DOHH2 (cell line): ENCODE measurements around the gene BCL2.
A peak's percentile ranks its signal among the peaks of the same experiment; 100 is the strongest.

ENCODE experiments used
- H3F3A ChIP-seq: fragments of 200-600 bp; sonication (generic), shearing (Covaris generic); 2 replicates; pipeline ENCODE4 v1.6.0; 2016; ENCODE audit warnings: antibody characterized with exemption, mild to moderate bottlenecking; ENCODE audit not compliant: control insufficient read depth, insufficient read depth
- H3K27ac ChIP-seq: fragments of 200-600 bp; sonication (generic); 2 replicates; pipeline ENCODE4 v1.5.1; 2014; ENCODE audit warnings: low read depth, mild to moderate bottlenecking, low read length, moderate library complexity
- H3K27me3 ChIP-seq: fragments of 200-600 bp; sonication (generic); 2 replicates; pipeline ENCODE4 v1.6.1; 2014; ENCODE audit warnings: mild to moderate bottlenecking, low read length, mixed read lengths; ENCODE audit not compliant: control insufficient read depth
- H3K36me3 ChIP-seq: fragments of 200-600 bp; sonication (generic); 2 replicates; pipeline ENCODE4 v1.6.1; 2014; ENCODE audit warnings: mild to moderate bottlenecking, low read length, moderate library complexity, mixed read lengths; ENCODE audit not compliant: control insufficient read depth
- H3K4me1 ChIP-seq: fragments of 200-600 bp; sonication (generic); 2 replicates; pipeline ENCODE4 v1.6.1; 2014; ENCODE audit warnings: mild to moderate bottlenecking, low read length, mixed read lengths; ENCODE audit not compliant: control insufficient read depth
- H3K4me2 ChIP-seq: fragments of 200-600 bp; sonication (generic); 2 replicates; pipeline ENCODE4 v1.6.0; 2014; ENCODE audit warnings: mild to moderate bottlenecking, low read length, moderate library complexity
- H3K4me3 ChIP-seq: fragments of 200-600 bp; sonication (generic); 2 replicates; pipeline ENCODE4 v1.5.1; 2014; ENCODE audit warnings: mild to moderate bottlenecking, low read length, mixed read lengths
- H3K79me2 ChIP-seq: fragments of 200-600 bp; sonication (generic); 2 replicates; pipeline ENCODE4 v1.6.1; 2014; ENCODE audit warnings: mild to moderate bottlenecking, low read length, mixed read lengths; ENCODE audit not compliant: control insufficient read depth
- H3K9me2 ChIP-seq: fragments of 200-600 bp; sonication (generic); replicated peaks from 2 replicates; pipeline ENCODE4 v1.6.1; 2014; ENCODE audit warnings: mild to moderate bottlenecking, low read length, mixed read lengths; ENCODE audit not compliant: control insufficient read depth
- H3K9me3 ChIP-seq: fragments of 200-600 bp; sonication (generic); 2 replicates; pipeline ENCODE4 v1.6.1; 2014; ENCODE audit warnings: antibody characterized with exemption, low read length, mixed read lengths; ENCODE audit not compliant: control insufficient read depth, insufficient read depth
- H4K20me1 ChIP-seq: fragments of 200-600 bp; sonication (generic); 2 replicates; pipeline ENCODE4 v1.6.0; 2014; ENCODE audit warnings: low read depth, mild to moderate bottlenecking, antibody characterized with exemption, low read length, moderate library complexity; ENCODE audit not compliant: control insufficient read depth, insufficient read depth
- CTCF ChIP-seq: fragments of 200-600 bp; sonication (generic); IDR thresholded peaks from one replicate; pipeline ENCODE4 v1.5.1; 2014; ENCODE audit warnings: antibody characterized with exemption, mild to moderate bottlenecking, low read depth, low read length; ENCODE audit not compliant: poor library complexity, severe bottlenecking
- EZH2phosphoT487 ChIP-seq: fragments of 200-600 bp; sonication (generic); IDR thresholded peaks from 2 replicates; pipeline ENCODE4 v1.6.1; 2017; ENCODE audit warnings: borderline replicate concordance, mild to moderate bottlenecking, antibody characterized with exemption, low read length, moderate library complexity, mixed read lengths

The BCL2 gene

GRCh38 chr18:63307551-63308200, 11.9 kb downstream of the BCL2 start:
- H3K4me1 ChIP-seq: peaks cover 94% of the 10 kb centered on the region
- H3K79me2 ChIP-seq: peaks cover 100% of the 10 kb centered on the region
- H3K9me2 ChIP-seq: no peaks in the 10 kb centered on the region
- H3K27ac ChIP-seq: peak overlapping the region; percentile 15; the same call in 1 of the 2 replicates
- H3K4me2 ChIP-seq: peak overlapping the region; percentile 34
- peaks cover 20% of the 10 kb centered on the region for H3F3A ChIP-seq
- H3K9me3 ChIP-seq: no peaks in the 10 kb centered on the region
- H3K27me3 ChIP-seq: peaks cover 6% of the 10 kb centered on the region; the same call in 1 of the 2 replicates
- peaks cover 42% of the 10 kb centered on the region for H4K20me1 ChIP-seq
- H3K36me3 ChIP-seq: peaks cover 89% of the 10 kb centered on the region
- H3K4me3 ChIP-seq: peak overlapping the region; percentile 27
- no peak for TF ChIP-seq EZH2phosphoT487
- TF ChIP-seq CTCF: no peak

GRCh38 chr18:63306819-63307550, 12.6 kb downstream of the BCL2 start:
- Histone ChIP-seq H3K27ac (no peak overlapping the region), H3K27me3 (peaks cover 5% of the 10 kb centered on the region; the same call in 1 of the 2 replicates), H3K4me2 (peak overlapping the region; percentile 34), H3K79me2 (peaks cover 100% of the 10 kb centered on the region), H3K4me1 (peaks cover 92% of the 10 kb centered on the region), H3F3A (peaks cover 17% of the 10 kb centered on the region), H3K9me3 (no peaks in the 10 kb centered on the region), H3K4me3 (peak overlapping the region; percentile 34), H3K36me3 (peaks cover 89% of the 10 kb centered on the region), H4K20me1 (peaks cover 40% of the 10 kb centered on the region), H3K9me2 (no peaks in the 10 kb centered on the region)
- TF ChIP-seq CTCF: no peak
- TF ChIP-seq EZH2phosphoT487: no peak

GRCh38 chr18:63306249-63306648, 13.3 kb downstream of the BCL2 start:
- peaks cover 14% of the 10 kb centered on the region for H3F3A ChIP-seq
- no peak overlapping the region for H3K27ac ChIP-seq
- peaks cover 89% of the 10 kb centered on the region for H3K36me3 ChIP-seq
- peaks cover 90% of the 10 kb centered on the region for H3K4me1 ChIP-seq
- TF ChIP-seq EZH2phosphoT487: no peak
- TF ChIP-seq CTCF: no peak
- peak overlapping the region; percentile 34 for H3K4me3 ChIP-seq
- no peaks in the 10 kb centered on the region for H3K9me3 ChIP-seq
- H4K20me1 ChIP-seq: peaks cover 32% of the 10 kb centered on the region
- peaks cover 100% of the 10 kb centered on the region for H3K79me2 ChIP-seq
- peak overlapping the region; percentile 34 for H3K4me2 ChIP-seq
- no peaks in the 10 kb centered on the region for H3K9me2 ChIP-seq
- no peaks in the 10 kb centered on the region for H3K27me3 ChIP-seq
